HK-2 (cell line): ENCODE measurements around the gene TTC34.

ENCODE experiments used
- DNase-seq: peaks from one replicate; pipeline ENCODE4 v3.0.0-alpha.2; 2018; ENCODE audit not compliant: unreplicated experiment

TTC34 gene

DNA sequence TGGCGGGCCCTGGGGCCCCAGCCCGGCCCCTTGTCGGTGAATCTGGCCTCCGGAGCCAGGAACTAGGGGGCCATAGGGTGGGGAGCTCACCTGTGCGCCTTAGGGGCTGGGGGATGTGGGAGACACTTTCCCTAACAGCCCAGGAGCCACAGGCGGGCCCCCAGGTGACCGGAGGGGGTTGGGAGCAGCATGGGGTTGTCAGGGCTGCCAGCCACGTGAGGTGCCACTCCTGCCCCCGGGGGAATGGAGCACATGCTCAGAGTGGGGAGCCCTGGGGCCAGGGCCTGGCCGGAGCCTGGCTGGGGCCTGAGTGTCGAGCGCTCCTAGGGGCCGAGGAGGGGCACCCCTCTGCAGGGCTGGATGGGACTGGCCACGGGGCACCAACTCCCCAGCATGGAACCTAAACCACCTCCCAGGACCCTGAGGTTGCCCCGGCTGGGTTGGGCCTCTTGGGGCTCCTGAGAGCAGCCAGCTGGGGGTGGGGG, 195.1 kb downstream of the TTC34 start:
- DNase-seq, result no peak

DNA sequence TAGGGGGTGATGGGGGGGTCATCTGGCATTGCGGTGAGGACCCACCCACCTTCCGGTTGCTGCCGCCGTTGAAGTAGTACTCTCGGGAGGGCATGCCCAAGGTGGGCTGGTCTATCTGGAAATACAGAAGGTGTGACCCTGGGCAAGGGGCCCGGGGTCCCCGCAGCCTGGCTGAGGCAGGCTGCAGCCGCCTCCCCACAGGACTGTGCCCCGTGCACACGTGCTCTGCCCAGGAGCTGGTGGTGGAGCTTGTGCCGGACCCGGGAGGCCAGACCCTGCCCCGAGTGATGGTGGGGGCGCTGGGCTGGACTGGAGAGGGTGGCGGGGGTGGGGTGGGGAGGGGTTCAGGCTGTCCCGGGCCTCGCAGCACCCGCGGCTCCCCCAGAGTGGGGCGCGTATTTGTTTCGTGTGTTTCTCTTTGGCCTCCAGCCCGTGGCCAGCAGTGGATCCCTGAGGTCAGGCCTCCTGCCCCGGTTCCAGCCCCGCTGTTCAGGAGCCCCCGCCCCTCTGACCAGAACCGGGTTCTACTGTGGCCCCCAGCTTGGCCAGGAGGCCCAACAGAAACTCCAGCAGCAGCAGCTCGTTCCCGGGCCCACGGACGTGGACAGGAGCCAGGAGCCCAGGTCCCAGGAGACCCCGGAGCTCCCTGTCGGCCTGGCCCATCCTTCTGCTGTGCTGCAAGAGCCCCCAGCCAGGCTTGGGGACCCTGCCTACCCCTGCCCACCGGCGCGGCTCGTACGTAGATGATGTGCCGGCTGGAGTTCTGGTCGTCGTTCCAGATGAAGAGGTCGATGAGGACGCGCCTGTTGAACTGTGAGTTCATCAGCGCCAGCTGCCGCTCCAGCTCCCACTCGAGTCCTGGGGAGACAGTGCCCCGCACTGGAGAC, 195.7 kb downstream of the TTC34 start:
- DNase-seq, result no peak

DNA sequence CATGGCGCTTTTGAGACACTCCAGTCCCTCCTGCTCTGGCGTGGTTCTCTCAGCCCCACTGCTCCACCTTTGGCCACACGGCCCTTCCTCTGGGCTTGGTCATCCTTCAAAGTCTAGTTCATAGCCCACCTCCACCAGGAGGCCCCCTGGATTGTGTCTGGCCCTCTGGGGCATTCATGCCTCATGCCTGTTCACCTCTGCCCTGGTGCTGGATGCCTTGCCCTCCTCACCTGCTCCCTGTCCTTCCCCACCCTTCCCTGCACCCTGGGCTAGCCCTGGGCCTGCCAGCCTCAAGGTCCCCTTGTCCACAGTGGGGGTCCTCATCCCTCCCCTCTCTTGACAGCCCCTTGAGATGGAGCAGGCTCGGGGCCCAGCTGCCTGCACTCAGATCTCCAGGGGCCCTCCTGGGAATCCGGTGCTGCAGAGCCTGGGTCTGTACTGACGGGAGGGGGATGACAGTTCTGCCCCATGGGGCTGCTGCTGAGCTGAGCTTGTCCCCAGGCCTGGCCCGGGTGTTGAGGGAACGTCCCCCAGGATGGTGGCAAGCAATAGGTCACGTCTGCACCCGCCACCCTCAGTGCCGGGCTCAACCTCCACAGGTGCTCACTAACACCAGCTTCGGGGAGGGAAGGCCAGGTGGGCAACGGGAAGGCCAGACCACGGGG, 196.5 kb downstream of the TTC34 start:
- DNase-seq, result no peak

DNA sequence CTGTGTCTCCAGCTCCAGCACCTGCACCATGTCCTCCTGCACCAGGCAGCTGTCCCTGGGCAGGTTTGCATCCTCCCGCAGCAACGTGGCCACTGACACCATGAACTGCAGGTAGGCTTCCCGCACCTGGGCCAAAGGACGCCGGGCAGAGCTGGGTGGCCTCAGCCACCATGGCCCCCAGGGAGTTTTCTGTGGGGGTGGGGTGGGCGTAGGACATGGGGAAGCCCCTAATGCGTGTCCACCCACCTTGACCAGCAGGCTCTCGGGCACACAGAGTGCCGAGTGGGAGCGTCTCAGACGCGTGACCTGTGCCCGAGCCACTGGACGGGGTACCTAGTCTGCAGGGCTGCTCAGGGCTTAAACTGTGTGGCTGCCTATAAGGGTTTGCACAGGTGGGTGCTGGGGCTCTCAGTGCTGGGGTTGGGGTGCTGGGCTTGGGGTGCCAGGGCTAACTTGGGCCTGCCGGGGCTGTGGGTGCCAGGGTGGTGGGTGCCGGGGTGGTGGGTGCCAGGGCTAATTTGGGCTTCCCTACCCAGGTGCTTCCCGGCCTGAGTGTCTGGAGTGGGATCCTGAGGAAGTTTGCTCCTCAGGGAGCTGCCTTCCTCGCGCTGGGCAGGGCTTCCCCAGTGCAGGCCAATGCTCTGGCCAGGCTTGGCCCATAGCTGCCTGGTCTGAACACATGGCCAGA, 197.2 kb downstream of the TTC34 start:
- DNase-seq, result no peak

DNA sequence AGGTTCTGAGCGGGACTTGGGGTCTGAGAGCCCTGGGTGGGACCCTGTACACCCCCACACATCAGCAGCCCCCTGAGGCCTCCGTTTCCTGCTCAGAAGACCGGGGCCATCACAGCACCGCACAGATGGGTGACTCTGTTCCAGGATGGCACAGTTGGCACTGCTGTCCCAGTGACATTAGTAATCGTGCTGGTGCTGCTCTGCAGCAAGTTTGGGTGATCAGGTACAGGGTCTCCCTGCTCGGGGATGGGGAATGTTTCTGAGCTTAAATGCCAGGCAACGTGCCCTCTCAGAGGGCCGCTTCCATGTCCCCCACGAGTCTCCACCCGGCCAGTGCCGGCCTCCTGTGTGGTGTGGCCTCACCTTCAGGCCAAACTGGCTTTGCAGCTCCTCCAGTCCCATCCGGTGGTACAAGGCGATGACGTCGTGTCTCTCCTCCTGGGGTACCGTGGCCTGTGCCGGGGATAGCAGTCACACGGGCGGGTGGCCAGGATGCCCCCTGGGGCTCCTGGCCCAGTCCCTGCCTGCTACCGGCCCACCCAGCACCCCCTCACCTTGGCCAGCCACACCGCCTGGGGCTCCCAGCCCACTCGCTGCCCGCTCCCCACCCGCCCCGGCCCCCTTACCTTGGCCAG, 197.9 kb downstream of the TTC34 start:
- no peak for DNase-seq

DNA sequence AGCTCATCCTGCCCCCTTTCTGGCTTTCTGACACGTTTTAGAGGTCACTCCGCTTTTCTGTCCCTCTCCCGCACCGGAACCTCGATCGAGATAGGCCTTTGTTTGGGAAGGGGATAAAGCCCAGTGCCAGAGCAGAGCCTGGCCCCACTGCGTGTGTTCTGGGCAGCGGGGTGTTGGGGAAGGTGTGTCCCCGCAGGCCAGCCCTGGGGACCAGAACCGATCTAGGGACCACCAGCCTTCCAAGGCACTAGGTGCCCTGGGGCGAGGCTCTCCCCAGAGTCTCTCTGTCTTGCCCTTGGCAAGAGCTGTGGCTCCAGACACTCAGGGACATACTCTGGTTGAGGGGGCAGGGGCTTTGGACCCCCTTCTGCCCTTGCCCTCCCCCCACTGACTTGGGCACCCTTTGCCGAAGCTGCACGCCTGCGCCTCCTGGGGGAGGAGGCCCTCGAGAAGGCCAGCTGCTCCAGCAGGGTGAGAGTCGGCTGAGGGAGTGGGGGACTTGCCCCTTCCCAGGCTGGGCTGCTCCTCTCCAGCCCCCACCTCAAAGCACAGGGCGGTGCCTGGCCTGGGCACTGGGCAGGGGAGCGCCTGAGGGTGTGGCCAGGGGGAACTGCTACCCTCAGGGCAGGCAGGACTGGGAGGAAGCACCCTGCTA, 198.5 kb downstream of the TTC34 start:
- DNase-seq, result no peak

DNA sequence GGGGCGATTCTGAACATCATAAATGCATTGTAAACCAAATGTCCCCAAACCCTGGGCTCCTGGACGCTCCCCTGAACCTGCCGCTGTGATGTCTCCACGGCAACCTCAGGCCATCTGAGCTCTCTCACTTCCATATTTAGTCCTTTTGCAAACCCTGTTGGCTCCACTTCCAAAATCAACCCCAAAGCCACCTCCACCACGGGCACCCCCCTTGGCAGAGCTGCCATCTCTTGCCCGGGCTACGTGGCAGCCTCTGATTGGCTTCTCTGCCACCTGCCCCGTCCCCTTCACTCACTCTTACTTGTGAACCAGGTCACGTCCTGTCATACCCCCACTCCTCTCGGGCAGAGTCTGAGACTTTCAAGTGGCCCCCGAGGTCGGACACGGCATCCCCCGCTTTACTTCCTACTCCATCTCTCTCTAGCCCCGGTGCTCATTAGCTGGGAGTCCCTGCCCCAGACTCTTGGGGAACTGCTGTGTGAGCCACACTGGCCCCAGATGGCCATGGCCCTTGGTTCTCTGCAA, 199.1 kb downstream of the TTC34 start:
- no peak for DNase-seq

DNA sequence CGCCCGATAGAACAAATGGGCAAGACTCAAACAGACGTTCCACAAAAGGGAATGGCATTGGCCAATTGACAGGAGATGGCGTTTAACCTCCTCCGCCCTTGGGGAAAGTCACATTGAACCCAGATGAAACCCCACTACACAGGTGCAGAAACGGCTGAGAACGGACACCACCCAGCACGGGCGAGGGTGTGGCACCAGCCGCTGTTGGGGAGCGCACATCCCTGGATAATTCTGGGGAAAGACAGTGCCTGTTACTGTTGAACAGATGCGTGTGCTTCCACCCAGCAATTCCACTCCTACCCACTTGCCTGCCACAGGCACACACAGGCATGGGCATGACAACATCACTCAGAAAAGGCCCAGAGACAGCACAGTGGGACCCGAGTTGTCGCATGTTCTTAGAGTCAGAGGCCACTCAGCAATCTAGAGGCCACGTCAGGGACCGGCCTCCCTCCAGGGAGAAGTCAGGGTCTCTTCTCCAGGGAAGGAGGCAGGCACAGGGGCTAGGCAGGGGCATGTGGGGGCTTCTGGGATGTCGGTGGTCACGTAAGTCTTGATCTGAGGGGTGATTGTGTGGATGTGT, 199.7 kb downstream of the TTC34 start:
- no peak for DNase-seq

DNA sequence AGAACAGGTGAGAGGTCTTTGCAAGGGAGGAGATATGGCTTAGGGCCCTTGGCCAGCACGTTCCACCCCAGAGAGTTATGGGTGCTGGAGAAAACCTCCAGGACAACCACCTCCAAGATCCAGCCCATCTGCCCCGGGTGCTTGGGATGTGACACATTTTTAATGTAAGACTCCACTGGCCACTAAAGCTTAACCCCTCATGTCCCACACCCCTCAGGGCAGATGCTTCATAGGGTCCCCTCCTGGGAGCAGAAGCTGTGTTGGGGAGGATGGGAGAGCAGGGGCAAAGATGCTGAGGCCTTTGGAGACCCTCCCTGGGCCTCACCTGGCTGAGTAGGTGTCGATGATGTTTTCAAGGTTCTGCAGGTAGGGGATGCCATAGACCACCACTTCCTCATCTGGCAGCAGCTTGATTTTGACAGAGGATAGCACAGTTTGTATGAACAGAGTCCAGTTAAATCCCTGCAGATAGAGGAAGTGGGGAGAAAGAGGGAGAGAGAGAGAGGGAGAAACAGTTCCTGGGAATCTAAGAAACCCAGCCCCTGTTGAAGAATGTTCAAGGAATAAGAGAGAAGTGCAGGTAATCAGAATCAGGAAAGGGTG, 203.1 kb downstream of the TTC34 start:
- no peak for DNase-seq

DNA sequence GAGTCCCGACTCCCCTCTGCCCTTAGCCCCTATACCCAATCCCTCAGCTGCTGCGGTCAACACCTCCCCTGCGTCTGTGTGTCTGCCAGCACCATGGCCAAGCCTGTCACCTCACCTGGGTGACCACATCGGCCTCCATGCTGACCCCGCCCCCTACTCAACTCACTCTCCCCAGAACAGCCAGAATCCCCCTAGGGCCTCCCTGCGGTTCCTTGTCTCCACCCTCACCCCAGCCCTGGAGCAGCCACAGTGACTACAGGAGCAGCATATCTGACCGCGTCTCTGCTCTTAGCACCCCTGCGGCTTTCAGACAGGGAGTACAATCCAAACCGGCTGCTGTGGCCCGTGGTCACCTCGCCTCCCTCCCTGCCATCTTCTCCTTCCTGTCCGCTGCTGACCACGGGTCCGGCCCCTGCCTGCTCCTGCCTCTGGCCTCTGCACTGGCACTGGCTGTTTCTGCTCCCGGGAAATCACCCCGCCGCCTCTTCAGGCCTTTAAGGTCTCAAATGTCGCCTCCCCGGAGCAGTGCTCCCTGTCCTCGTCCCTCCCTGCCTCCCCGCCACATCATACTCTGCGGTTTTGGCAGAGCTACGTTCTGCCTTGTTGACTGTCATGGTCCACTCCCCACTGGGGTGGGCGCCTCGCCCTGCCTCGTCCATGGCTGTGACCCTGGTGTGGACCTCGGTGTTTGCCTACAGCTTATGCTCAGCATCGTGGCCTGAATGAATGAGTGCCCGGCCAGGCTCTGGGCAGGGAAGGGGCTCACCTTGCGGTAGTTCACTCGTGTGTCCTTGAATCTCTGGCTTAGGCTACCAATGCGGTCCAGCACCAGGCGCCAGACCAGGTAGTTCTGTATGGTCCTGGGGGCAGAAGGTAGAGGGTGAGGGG, 203.8 kb downstream of the TTC34 start:
- DNase-seq, result peak; percentile 19

DNA sequence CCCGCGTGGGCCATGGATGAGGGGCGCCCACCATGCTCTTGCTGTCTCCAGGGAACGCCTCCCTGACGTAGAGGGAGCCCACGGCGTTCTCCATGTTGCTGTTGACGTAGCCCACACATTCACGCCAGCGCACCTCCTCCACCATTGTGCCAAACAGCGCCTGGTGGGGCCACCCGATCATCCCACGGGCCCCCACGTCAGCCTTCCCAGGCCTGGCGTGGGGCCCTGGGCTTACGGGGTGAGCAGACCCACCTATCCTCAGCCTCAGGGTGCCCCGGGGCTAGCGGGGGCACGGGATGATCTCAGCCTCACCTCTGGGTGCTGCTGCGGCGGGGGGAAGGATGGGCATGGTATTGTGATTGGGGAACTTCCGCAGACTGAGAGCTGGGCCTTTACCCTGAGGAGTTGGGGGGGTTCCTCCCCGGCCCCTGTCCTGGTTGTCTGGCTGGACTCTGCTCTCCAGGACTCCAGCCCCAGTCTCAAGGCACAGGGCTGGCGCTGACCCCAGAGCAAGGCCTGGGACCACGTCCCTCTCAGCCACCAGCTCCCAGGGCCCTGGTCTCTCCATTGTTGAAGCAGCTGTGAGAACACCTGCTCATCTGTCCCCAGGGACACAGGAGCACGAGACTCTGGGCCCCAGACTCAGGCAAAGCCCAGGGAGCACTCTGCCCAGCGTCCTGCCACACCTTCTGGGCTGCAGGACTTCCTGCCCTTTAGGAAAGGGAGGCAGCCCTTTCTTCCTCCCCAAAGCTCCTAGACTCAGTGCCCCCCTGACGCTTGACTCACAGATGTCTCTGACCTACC, 204.8 kb downstream of the TTC34 start:
- DNase-seq, result no peak

DNA sequence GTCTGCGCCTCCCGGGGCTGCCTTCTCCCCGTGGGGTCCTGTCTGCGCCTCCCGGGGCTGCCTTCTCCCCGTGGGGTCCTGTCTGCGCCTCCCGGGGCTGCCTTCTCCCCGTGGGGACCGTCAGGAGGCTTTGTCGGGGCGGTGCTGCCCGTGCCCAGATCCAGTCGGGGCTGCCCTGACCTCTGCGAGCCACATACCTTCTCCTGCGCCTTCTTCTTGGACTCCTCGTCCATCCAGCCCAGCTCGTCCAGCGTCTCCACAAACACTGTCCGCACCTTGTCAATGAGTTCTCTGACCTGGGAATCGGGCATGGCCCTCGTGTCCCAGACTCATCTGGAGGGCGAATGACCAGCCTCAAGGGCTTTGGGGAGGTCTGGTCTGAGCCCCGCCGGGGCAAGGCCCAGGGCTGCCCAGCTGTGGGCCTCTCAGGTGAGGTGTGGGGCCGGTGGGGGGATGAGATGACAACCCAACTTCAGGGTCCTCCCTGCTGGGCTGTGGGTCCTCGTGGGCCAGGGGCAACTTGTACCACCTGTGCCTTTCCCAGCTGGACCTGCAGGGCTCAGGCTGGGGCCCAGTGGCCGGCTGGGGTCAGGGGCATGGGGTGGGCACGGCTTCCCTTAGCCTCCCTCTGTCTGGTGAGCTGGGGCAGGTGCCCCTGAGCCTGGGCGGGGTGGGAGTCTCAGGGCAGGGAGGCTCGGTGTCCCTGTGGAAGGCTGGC, 205.5 kb downstream of the TTC34 start:
- DNase-seq, result no peak

DNA sequence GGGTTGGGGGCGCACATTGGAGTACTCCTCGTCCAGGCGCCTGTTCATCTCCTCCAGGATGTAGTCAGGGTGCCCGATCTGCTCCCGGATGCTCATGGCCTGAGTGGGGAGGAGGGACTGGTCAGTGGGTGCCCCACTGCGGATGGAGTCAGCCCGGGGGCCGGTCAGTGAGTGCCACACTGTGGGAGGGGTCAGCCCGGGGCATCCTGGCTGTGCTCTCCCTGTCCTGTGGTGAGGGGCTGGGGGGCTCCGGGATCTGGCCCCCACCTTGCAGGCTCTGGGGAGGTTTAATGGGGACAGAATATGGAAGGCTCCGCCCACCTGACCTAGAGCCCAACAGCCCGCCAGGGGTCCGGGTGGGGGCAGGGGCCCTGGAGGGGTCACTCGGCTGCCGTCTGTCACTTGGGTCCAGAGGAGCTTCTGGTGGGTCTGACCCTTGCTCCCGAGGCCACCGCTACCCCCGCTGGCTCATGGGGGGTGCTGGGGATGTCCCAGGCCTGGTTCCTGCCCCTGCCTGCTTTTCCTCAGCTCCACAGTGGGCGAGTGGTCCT, 206.2 kb downstream of the TTC34 start:
- DNase-seq, result no peak

DNA sequence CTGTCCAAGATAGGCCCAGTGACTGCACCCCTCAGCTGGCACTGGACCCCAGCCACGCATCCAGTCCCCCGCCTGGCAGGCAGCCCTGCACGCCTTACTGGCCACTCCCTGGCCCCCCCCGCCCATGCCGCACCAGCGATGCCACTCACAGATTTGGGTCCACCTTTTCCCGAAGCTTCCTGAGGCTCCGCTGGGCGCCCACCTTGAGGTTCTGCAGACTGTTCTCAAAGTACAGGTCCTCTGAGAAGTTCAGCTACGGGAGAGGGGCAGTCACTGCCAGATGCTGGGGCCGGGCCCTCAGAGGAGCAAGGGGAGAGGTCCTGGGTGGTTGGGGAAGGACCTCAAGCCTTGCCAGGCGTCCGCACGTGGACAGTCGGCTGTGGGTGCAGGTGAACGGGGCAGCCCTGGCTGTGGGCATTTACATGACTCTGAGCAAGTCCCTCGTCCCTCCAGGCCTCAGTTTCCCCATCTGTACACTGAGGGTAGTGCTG, 206.8 kb downstream of the TTC34 start:
- DNase-seq, result no peak

DNA sequence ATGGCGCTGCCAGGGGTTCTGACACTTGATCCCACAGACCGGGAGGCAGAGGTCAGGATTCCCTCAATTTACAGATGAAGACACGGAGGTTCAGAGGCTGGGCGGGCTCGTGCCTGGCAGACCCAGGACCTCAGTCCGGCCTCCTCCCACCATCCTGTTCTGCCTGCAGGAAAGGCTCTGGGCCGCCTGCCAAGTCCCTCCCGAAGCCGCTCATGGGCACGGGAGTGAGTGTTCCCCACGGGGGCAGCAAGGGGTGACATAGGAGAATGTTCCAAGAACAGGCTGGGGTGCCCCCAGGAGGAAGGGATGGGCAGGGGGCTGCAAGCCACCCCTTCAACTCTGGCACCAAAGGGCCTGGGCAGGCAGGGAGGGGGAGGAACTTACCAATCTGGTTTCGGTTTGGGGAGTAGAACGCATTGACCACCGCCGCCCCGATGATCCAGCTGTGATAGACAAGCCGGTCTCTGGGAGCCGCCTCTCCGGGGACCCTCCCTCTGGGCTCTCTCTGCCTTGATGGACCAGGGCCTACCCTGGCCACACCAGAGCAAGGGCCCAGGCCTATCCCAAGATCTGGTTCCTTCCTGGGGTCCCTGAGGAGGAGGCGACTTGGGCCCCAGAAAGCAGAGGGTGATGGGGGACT, 207.4 kb downstream of the TTC34 start:
- DNase-seq, result peak; percentile 43

DNA sequence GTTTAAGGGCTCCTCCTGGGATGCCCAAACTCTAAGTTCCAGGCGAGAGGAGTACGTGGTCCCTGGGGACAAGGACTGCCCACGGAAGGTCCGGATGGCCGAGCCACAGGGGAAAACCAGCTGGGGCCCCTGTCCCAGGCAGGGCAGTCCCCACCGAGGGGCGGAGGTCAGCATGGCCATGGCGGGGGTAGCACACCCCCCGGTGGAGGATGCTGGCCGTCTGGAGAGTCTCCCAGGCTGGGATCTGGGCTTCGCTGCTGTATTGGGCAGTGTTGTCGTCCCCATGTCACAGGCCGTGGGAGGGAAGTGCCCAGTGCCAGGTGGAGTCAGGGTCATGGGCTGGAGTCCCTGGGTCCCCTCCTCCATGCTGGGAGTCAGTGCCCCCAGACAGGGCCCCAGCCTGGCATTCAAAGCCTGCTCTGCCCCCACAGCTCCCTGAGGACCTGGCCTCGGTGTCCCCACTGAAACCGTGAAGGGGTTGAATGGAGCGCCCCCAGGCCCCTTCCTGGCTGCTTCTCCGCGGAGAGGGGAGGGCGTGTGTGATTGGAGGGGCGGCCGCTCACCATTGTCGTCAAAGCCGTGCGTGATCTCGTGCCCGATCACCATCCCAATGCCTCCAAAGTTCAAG, 208.1 kb downstream of the TTC34 start:
- DNase-seq, result no peak

DNA sequence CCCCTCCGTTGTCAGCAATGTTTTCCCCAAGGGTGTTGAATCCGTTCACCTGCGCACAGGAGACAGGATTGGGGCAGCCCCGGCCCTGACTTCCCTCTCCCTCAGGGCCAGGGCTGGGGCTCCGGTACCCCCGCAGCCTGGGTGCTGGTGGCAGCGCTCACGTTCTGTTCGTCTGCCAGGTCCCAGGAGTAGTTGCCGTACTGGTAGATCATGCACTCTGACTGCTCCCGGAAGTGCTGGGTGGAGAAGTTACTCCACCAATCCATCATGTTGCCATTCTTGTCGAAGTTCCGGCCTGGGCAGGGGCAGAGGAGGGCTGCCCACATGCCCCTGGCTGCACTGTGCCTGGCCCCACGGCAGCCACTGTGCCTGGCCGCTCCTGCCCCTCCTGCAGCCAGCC, 208.8 kb downstream of the TTC34 start:
- no peak for DNase-seq
